IMR-90 (cell line): ENCODE data around the gene IL23A. TPM values are rescaled to one million over a fixed set of nuclear protein-coding genes. Genes with fewer than 3 reads are reported as not detected.

Experiments
- ATAC-seq: fragments of 200-7000 bp; cut with Tn5 transposase; 2 replicates; pipeline ENCODE4 v1.9.1; 2020; ENCODE audit warnings: low read depth, mild to moderate bottlenecking, moderate library complexity
- BruUV-seq: library from RNA; stranded (reverse); fragments of 400-500 nt; replicated peaks from 2 replicates; lab custom pipeline; 2021; lab: Mats Ljungman, UMichigan
- CTCF ChIA-PET: fragments of 300-600 bp; formaldehyde crosslinking; extraction: SDS; loops from one replicate; lab custom pipeline; 2021; ENCODE audit warnings: antibody characterized with exemption; lab: Yijun Ruan, JAX
- POLR2A ChIA-PET: fragments of 300-600 bp; sonication (Branson Sonifier 250); formaldehyde crosslinking; loops from one replicate; lab custom pipeline; 2022; ENCODE audit warnings: antibody characterized with exemption; ENCODE audit not compliant: unreplicated experiment; lab: Charles Lee
- DNase-seq: peaks from one replicate; pipeline ENCODE4 v3.0.0; 2013
- H2AFZ ChIP-seq: replicated peaks from 2 replicates; pipeline ENCODE3; 2013; ENCODE audit warnings: low read length, mild to moderate bottlenecking; ENCODE audit not compliant: poor library complexity
- H2AK5ac ChIP-seq: 2 replicates; pipeline ENCODE4 v1.6.1; 2013; ENCODE audit warnings: low read depth, low read length, inconsistent platforms
- H2AK9ac ChIP-seq: replicated peaks from 2 replicates; pipeline ENCODE3; 2013; ENCODE audit warnings: mild to moderate bottlenecking, low read depth, low read length, moderate library complexity; ENCODE audit not compliant: poor library complexity
- H2BK120ac ChIP-seq: 2 replicates; pipeline ENCODE4 v1.6.1; 2013; ENCODE audit warnings: low read depth, low read length, inconsistent platforms
- H2BK15ac ChIP-seq: 3 replicates; pipeline ENCODE4 v1.6.1; 2013; ENCODE audit warnings: low read depth, low read length, inconsistent platforms
- H2BK20ac ChIP-seq: 2 replicates; pipeline ENCODE4 v1.6.1; 2013; ENCODE audit warnings: low read depth, mild to moderate bottlenecking, inconsistent platforms, low read length, moderate library complexity
- H2BK5ac ChIP-seq: 2 replicates; pipeline ENCODE4 v1.6.1; 2013; ENCODE audit warnings: mild to moderate bottlenecking, low read depth, low read length, inconsistent platforms; ENCODE audit not compliant: poor library complexity, severe bottlenecking
- H3K14ac ChIP-seq: replicated peaks from 2 replicates; pipeline ENCODE4 v1.6.1; 2013; ENCODE audit warnings: low read depth, low read length, inconsistent platforms
- H3K18ac ChIP-seq: 2 replicates; pipeline ENCODE4 v1.6.1; 2013; ENCODE audit warnings: low read depth, low read length, control low read depth
- H3K23ac ChIP-seq: 2 replicates; pipeline ENCODE4 v1.6.1; 2013; ENCODE audit warnings: low read depth, low read length, inconsistent platforms
- H3K27ac ChIP-seq: 2 replicates; pipeline ENCODE4 v1.5.1; 2013; ENCODE audit warnings: mild to moderate bottlenecking, control low read depth, low read length; ENCODE audit not compliant: insufficient read depth
- H3K27me3 ChIP-seq: 2 replicates; pipeline ENCODE4 v1.6.1; 2013; ENCODE audit warnings: low read length; ENCODE audit not compliant: control insufficient read depth, insufficient read depth
- H3K36me3 ChIP-seq: 2 replicates; pipeline ENCODE4 v1.6.1; 2013; ENCODE audit warnings: low read length, mixed read lengths; ENCODE audit not compliant: control insufficient read depth, insufficient read depth
- H3K4ac ChIP-seq: 2 replicates; pipeline ENCODE4 v1.6.1; 2013; ENCODE audit warnings: low read depth, low read length, inconsistent platforms
- H3K4me1 ChIP-seq: 2 replicates; pipeline ENCODE4 v1.6.1; 2013; ENCODE audit warnings: low read length, mixed read lengths; ENCODE audit not compliant: control insufficient read depth, insufficient read depth
- H3K4me2 ChIP-seq: 2 replicates; pipeline ENCODE4 v1.6.1; 2013; ENCODE audit warnings: low read depth, mild to moderate bottlenecking, control low read depth, low read length, moderate library complexity
- H3K4me3 ChIP-seq: 2 replicates; pipeline ENCODE4 v1.5.1; 2013; ENCODE audit warnings: low read depth, mild to moderate bottlenecking, control low read depth, low read length, moderate library complexity; ENCODE audit not compliant: insufficient read depth
- H3K56ac ChIP-seq: 2 replicates; pipeline ENCODE4 v1.6.1; 2013; ENCODE audit warnings: low read length, inconsistent platforms; ENCODE audit not compliant: insufficient read depth; ENCODE audit errors: extremely low read depth
- H3K79me1 ChIP-seq, 2 experiments: 2 replicates each; pipeline ENCODE4 v1.6.1; 2013; ENCODE audit warnings: low read length in 2 of 2, inconsistent platforms in 1 of 2, low read depth in 1 of 2
- H3K9ac ChIP-seq: 2 replicates; pipeline ENCODE4 v1.6.1; 2013; ENCODE audit warnings: low read depth, low read length, control low read depth
- H3K9me1 ChIP-seq: 2 replicates; pipeline ENCODE4 v1.6.1; 2013; ENCODE audit warnings: low read length, inconsistent platforms; ENCODE audit not compliant: insufficient read depth
- H3K9me3 ChIP-seq: 2 replicates; pipeline ENCODE4 v1.6.1; 2013; ENCODE audit warnings: low read length; ENCODE audit not compliant: control insufficient read depth, insufficient read depth
- H4K20me1 ChIP-seq: 2 replicates; pipeline ENCODE4 v1.6.1; 2013; ENCODE audit warnings: low read length, inconsistent platforms; ENCODE audit not compliant: insufficient read depth
- H4K5ac ChIP-seq: 2 replicates; pipeline ENCODE4 v1.6.1; 2013; ENCODE audit warnings: mild to moderate bottlenecking, low read depth, low read length, control low read depth
- H4K8ac ChIP-seq, 2 experiments: 2 replicates each; pipeline ENCODE4 v1.6.1; 2013; ENCODE audit warnings: low read depth in 2 of 2, low read length in 2 of 2, control low read depth in 1 of 2, inconsistent platforms in 1 of 2
- H4K91ac ChIP-seq: 2 replicates; pipeline ENCODE4 v1.6.1; 2013; ENCODE audit warnings: low read depth, low read length, inconsistent platforms; ENCODE audit not compliant: insufficient read depth
- BHLHE40 ChIP-seq: fragments of 150-350 bp; IDR thresholded peaks from 2 replicates; pipeline ENCODE4 v1.6.1; 2016; ENCODE audit warnings: mild to moderate bottlenecking, low read depth, low read length
- CEBPB ChIP-seq: IDR thresholded peaks from 2 replicates; pipeline ENCODE4 v1.6.1; 2012; ENCODE audit warnings: low read depth, low read length, improper control_type of control experiment
- CTCF ChIP-seq: conservative IDR thresholded peaks from 2 replicates; pipeline ENCODE4 v1.5.1; 2012; ENCODE audit warnings: mild to moderate bottlenecking, low read depth, low read length, improper control_type of control experiment
- ELK1 ChIP-seq: fragments of 150-350 bp; IDR thresholded peaks from 2 replicates; pipeline ENCODE4 v1.6.1; 2016; ENCODE audit warnings: low read depth, mild to moderate bottlenecking, low read length, moderate library complexity, borderline replicate concordance
- MXI1 ChIP-seq: IDR thresholded peaks from 2 replicates; pipeline ENCODE4 v1.6.1; 2012; ENCODE audit warnings: low read depth, mild to moderate bottlenecking, low read length, moderate library complexity, borderline replicate concordance
- NFE2L2 ChIP-seq: fragments of 150-350 bp; IDR thresholded peaks from 2 replicates; pipeline ENCODE4 v1.6.1; 2016; ENCODE audit warnings: low read depth, mild to moderate bottlenecking, low read length
- POLR2A ChIP-seq: IDR thresholded peaks from 2 replicates; pipeline ENCODE4 v1.6.1; 2012; ENCODE audit warnings: mild to moderate bottlenecking, low read depth, low read length
- RAD21 ChIP-seq: IDR thresholded peaks from 2 replicates; pipeline ENCODE4 v1.6.1; 2012; ENCODE audit warnings: low read length, improper control_type of control experiment
- RCOR1 ChIP-seq: IDR thresholded peaks from 2 replicates; pipeline ENCODE4 v1.6.1; 2012; ENCODE audit warnings: mild to moderate bottlenecking, low read length, improper control_type of control experiment; ENCODE audit not compliant: insufficient replicate concordance
- USF2 ChIP-seq: fragments of 150-350 bp; IDR thresholded peaks from 2 replicates; pipeline ENCODE4 v1.6.1; 2017; ENCODE audit warnings: mild to moderate bottlenecking, antibody characterized with exemption, low read length, low read depth
- WGBS, 2 experiments: methylation state at CpG; one replicate each; pipeline versions ENCODE4 v1.1.5 to v1.1.7; 2013; ENCODE audit warnings: missing lambda C conversion rate in 2 of 2; ENCODE audit not compliant: insufficient read length in 1 of 2; ENCODE audit errors: extremely low coverage in 2 of 2; 5-methylcytosine and 5-hydroxymethylcytosine counted together
- dilution Hi-C: fragments of 300-500 bp; cut with HindIII; formaldehyde crosslinking; loops from one replicate; pipeline ENCODE4 v1.14.3; 2018; ENCODE audit warnings: low sequenced_read_pairs; ENCODE audit not compliant: unreplicated experiment
- in situ Hi-C: fragments of 300-500 bp; cut with MboI; formaldehyde crosslinking; loops from 3 replicates; pipeline ENCODE4 v1.14.3; 2019; ENCODE audit warnings: low sequenced_read_pairs, inconsistent platforms, mixed read lengths
- intact Hi-C: fragments of 100-400 bp; cut with micrococcal nuclease; formaldehyde crosslinking; loops from 2 replicates; pipeline ENCODE4 v1.10.0; 2022
- polyA plus RNA-seq, 3 experiments: library from polyadenylated mRNA; depleted of rRNA; stranded (reverse); fragments of >200 nt; gene quantifications; 2 replicates each; pipeline ENCODE4 v1.2.3, GENCODE V29; 2012; ENCODE audit warnings: low replicate concordance in 1 of 3
- total RNA-seq: library from RNA; depleted of rRNA; stranded (reverse); fragments of >200 nt; gene quantifications from 2 replicates; pipeline ENCODE4 v1.2.3, GENCODE V29; 2012

The IL23A gene
- total and polyA plus RNA-seq, 2 of the 4 experiments (the other 2 are of a cell fraction): 0.55 TPM; not detected in 1

GRCh38 chr12:56299853-56300643 is 38.6 kb upstream of the IL23A start, which contains the start of gene CS:
TSS of gene CS (minus strand) at chr12:56300330. CDS start at chr12:56300201, 129 bp downstream.
- DNase-seq (peak; percentile 95), ATAC-seq (peak; percentile 99)
- peak within 1 kb of the TSS; percentile 95 for H2AK9ac ChIP-seq
- ChIA-PET POLR2A (no interaction called here), CTCF (no interaction called here)
- H3K18ac ChIP-seq: peak within 1 kb of the TSS; percentile 36; the same call in 1 of the 2 replicates
- H4K91ac ChIP-seq: peak within 1 kb of the TSS; percentile 89
- dilution Hi-C loops (no loop called here), intact Hi-C loops (no loop called here), in situ Hi-C loops (no loop called here)
- peaks cover 11% of the 10 kb centered on the region for H3K9me1 ChIP-seq
- peak within 1 kb of the TSS; percentile 85 for H3K14ac ChIP-seq
- H2AFZ ChIP-seq: peak within 1 kb of the TSS; percentile 88
- no peak for TF ChIP-seq USF2
- TF ChIP-seq NFE2L2: no peak
- no peak for TF ChIP-seq RCOR1
- no peak for TF ChIP-seq ELK1
- no peak for TF ChIP-seq RAD21
- TF ChIP-seq CTCF: no peak
- peak; percentile 47 for TF ChIP-seq POLR2A
- no peak for TF ChIP-seq CEBPB
- TF ChIP-seq BHLHE40: peak; percentile 55
- TF ChIP-seq MXI1: peak; percentile 94
- H3K36me3 ChIP-seq: peaks cover 6% of the 10 kb centered on the region
- H3K4me2 ChIP-seq: peak within 1 kb of the TSS; percentile 86
- peak within 1 kb of the TSS; percentile 39; the same call in 1 of the 3 replicates for H2BK15ac ChIP-seq
- peak within 1 kb of the TSS; percentile 72 for H2AK5ac ChIP-seq
- H3K4me3 ChIP-seq: peak within 1 kb of the TSS; percentile 85
- H4K20me1 ChIP-seq: peaks cover 11% of the 10 kb centered on the region; the same call in 1 of the 2 replicates
- H3K9me3 ChIP-seq: no peaks in the 10 kb centered on the region
- H3K27me3 ChIP-seq: no peaks in the 10 kb centered on the region
- peak within 1 kb of the TSS; percentile 91 for H3K9ac ChIP-seq
- H3K79me1 ChIP-seq: peaks cover 17 to 60% of the 10 kb centered on the region in 2 experiments
- H4K8ac ChIP-seq: peak within 1 kb of the TSS; percentile 95 to 98
- no peak within 1 kb of the TSS for H2BK20ac ChIP-seq
- no TSS peak for BruUV-seq
- peak within 1 kb of the TSS; percentile 38 for H2BK120ac ChIP-seq
- peaks cover 9% of the 10 kb centered on the region; the same call in 1 of the 2 replicates for H3K4me1 ChIP-seq
- 0% methylated on average over 26 of the region's 63 CpGs; no CpG with 5 or more reads in 1 of the 2 experiments for WGBS, 2 experiments
- H3K4ac ChIP-seq: peak within 1 kb of the TSS; percentile 92
- H4K5ac ChIP-seq: peak within 1 kb of the TSS; percentile 80
- H3K56ac ChIP-seq: peak within 1 kb of the TSS; percentile 84
- H2BK5ac ChIP-seq: peak within 1 kb of the TSS; percentile 68
- peak within 1 kb of the TSS; percentile 85 for H3K27ac ChIP-seq
- H3K23ac ChIP-seq: peak within 1 kb of the TSS; percentile 82
